Non-pigmented ciliary epithelial cell (primary cell): ENCODE results near the gene NFAM1.

Experiments
- DNase-seq: peaks from one replicate; pipeline ENCODE4 v3.0.0-alpha.2; 2010; ENCODE audit warnings: low read depth

The NFAM1 gene

GRCh38 chr22:42358643-42359558, 73.3 kb downstream of the NFAM1 start:
- no peak for DNase-seq

GRCh38 chr22:42357634-42358296, 74.4 kb downstream of the NFAM1 start:
- no peak for DNase-seq

GRCh38 chr22:42357221-42357620, 75.0 kb downstream of the NFAM1 start:
- no peak for DNase-seq

GRCh38 chr22:42356533-42356932, 75.7 kb downstream of the NFAM1 start:
- DNase-seq: no peak

GRCh38 chr22:42353883-42354727, 78.1 kb downstream of the NFAM1 start:
- no peak for DNase-seq

- DNase-seq: no peak
These were observed 81.8 kb downstream of the NFAM1 start for GRCh38 chr22:42350373-42350772.

- no peak for DNase-seq
These were observed 84.8 kb downstream of the NFAM1 start for GRCh38 chr22:42347281-42347824.

- no peak for DNase-seq
These were observed 85.5 kb downstream of the NFAM1 start for GRCh38 chr22:42346722-42347121.

GRCh38 chr22:42345458-42345857, 86.7 kb downstream of the NFAM1 start:
- no peak for DNase-seq

- DNase-seq: no peak
These were observed 87.8 kb downstream of the NFAM1 start for GRCh38 chr22:42344361-42344905.

- no peak for DNase-seq
These were observed 88.6 kb downstream of the NFAM1 start for GRCh38 chr22:42343531-42344081.

GRCh38 chr22:42343121-42343454, 89.1 kb downstream of the NFAM1 start:
- no peak for DNase-seq

- DNase-seq: no peak
These were observed 89.6 kb downstream of the NFAM1 start for GRCh38 chr22:42342426-42343120.

GRCh38 chr22:42341779-42342178, 90.4 kb downstream of the NFAM1 start:
- DNase-seq: no peak

- DNase-seq: no peak
These were observed 91.3 kb downstream of the NFAM1 start for GRCh38 chr22:42340829-42341383.

GRCh38 chr22:42340150-42340549, 92.1 kb downstream of the NFAM1 start:
- DNase-seq: no peak

- DNase-seq: no peak
These were observed 93.7 kb downstream of the NFAM1 start for GRCh38 chr22:42338479-42338878.

GRCh38 chr22:42337356-42337755, 94.8 kb downstream of the NFAM1 start:
- DNase-seq: no peak

- DNase-seq: no peak
These were observed 95.5 kb downstream of the NFAM1 start for GRCh38 chr22:42336527-42337227.

- DNase-seq: no peak
These were observed 96.3 kb downstream of the NFAM1 start for GRCh38 chr22:42335839-42336378.
